CD4-positive, alpha-beta T cell treated with Interleukin-17A for 4 hours (primary cell): Measurements from ENCODE around the gene TIMD4.

Experiments used
- DNase-seq: peaks from one replicate; pipeline ENCODE4 v3.0.0-alpha.2; 2020; ENCODE audit warnings: mixed read lengths

The TIMD4 gene

DNA sequence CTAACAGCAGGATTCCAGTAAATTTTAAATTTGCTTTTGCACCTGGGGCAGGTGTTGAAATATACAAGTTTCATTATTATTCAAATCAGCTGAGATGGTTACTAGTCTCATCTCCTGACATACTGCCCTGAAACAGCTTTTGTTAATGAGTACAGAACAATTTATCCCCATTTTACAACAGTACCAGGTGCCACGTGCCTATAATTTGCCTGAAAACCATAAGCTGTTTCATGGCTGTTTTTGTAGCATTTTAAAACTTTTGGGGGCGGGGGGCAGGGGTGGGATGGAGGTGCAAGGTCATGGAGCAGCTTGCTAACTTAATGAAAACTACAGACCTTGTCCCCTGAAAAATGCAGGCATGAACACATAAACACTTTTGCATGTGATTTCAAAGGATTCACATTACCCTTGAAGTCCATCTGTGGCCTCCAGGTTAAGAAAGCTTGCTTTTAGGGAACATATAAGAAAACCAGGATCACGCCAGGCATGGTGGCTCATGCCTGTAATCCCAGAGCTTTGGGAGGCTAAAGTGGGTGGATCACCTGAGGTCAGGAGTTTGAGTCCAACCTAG, 42.1 kb downstream of the TIMD4 start:
- no peak for DNase-seq

DNA sequence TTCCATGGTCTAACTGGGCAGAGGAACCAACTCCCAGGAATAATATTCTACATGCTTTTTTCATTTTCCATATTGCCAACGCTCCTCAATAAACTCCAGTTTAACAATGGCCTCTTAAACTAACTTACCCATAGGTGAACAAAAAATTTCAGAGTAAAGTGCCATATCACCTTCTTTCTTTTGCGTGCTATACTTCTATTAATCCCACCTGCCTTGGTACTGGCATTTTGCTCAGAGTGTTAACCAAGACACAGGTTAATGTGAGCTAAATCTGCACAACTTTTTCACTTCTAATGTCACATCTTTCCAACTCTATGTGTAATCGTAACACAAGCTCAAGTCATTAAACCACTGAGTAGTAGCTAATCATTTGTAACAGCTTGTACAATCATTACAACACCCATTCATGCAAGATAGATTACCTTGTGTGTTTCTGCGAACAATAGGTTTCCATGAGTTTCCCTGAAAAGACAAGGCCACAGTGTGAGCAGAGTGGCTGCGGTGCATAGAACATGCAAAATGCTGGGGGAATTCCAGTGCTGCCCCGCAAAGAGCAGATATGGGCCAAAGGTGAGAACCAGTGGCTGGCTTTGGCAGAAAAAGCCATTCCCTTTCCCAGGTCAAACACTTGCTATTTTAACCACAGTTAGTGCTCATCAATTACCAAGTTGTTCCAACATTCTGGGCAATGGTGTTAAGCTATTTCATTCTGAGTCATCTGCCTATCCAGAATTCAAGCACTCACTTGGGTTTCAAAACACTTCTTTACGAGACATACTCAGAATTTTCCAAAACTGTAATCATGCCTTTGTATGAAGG, 42.8 kb downstream of the TIMD4 start:
- DNase-seq, result no peak

DNA sequence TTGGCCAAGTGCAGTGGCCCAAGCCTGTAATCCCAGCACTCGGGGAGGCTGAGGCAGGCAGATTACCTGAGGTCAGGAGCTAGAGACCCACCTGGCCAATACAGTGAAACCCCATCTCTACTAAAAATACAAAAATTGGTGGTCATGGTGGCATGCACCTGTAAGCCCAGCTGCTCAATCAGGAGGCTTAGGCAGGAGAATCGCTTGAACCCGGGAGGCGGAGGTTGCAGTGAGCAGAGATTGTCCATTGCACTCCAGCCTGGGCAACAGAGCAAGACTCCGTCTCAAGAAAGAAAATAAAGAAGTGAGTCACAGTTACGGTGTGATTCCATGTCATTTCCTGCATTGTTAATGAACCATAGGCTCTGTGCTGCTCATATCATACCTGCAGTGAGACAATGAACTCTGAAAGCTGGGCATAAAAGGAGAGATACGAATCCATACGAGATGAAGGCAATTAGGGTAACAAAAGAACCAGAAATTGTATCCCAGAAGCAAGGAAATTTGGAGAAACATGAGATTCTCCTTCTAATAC, 44.6 kb downstream of the TIMD4 start:
- no peak for DNase-seq

DNA sequence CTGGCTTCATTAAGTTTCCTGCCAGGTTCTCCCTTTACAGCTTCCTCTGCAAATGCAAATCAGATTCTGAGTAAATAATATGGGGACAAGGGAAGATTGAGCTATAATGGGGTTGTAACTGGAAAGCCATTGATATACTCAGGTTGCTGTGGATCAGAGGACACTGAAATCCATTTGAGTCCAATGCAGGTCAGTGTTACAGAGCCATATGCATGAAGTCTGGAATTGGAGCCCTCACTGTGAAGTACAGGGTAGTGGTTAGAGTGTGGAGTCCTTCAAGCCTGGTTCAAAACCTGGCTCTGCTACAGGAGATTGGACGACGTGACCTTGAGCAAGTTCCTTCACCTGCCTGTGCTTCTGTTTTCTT, 48.7 kb downstream of the TIMD4 start:
- no peak for DNase-seq

DNA sequence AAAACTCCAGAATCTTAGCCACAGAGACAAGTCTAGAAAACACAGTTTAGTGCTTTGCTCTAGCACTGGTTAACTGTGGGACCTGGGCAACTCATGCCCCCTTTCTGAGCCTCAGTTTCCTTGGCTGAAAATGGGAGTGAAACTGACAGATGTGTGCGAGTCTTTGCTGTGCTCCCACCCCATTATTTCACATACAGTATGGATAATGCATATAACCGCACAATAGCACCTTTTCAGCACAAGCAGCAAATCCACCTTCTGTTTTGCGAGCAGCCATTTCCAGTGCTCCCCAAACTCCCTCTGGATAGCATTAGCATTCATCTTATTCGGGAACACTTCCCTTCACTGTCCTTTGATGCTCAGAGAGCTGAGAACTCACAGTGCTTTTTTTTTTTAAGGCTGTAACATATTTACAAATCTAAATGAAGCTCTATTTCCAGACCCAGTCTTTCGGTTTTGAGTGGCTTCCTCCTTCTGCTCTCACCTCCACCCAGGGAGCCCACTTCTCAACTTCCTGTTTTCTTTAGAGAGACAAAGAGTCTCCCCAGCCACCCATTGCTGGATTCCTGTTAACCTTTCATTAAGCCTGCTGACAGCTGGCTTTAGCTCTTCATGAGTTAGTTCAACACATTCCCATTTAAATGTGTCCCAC, 49.2 kb downstream of the TIMD4 start:
- DNase-seq, result peak; percentile 61

DNA sequence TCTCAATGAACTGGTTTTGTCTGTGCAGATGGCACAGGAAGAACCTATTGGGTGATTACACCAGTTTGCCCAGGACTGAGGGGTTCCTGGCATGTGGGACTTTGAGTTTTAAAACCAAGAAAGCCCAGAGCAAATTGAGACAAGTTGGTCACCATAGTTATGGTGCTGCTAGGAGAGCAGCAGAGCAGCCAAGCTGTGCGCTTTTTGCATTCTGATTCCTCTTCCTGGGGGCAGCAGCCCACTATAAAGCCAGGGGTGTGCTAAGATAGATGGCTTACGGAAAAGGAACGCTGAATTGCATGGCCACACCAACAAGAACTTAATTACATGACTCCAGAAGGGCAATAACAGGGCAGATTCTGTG, 49.7 kb downstream of the TIMD4 start:
- DNase-seq, result no peak

DNA sequence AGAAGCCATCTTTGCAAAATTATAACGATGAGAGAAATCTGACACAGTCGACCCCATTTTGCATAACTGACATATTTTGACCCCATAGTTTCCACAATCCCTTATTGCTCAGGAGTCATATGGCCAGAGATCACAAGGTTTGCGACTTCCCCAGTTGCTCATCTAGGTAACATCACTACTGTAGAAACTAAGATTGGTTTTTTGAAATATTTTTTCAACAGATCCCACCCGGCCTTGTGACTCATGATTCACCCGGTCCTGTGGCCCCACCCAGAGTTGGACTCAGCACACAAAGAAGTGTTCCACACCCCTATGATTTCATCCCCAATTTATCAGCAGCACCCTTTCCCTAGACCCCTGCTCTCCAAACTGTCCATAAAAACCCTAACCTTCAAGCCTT, 50.2 kb downstream of the TIMD4 start:
- no peak for DNase-seq

DNA sequence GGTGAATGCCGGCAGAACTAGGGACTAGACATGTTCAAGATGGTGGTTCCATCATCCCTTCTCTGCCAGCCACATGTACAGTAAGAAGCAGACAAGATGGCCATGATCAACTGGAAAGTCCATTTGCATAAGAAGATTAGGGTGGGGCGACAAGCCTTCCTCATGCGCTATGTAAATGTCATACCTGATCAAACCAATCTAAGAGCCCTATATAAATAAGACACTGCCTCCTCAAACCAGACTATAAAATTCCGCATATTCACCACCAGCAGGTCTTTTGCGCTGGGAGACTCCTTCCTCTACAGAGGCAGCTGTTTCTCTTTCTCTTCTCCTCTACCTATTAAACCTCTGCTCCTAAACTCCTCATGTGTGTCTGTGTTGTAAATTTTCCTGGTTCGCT, 53.8 kb downstream of the TIMD4 start:
- DNase-seq, result no peak

DNA sequence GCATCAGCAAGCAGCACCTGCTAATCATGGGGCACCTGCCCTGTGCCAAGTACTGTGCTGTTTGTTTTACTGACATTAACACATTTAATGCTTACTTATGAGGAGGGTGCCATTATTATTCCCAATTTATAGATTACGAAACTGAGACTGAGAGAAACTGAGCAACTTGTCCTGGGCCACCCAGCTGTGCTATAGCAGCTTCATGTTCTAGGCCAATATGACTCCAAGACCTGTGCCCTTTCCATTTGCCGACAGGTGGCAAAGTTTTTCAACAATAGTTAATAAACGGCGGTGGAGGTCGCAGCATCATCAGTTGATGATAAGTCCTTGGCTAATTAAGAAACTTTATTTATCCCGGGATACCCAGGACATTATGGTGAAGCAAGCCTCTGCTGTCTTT, 55.4 kb downstream of the TIMD4 start:
- no peak for DNase-seq

DNA sequence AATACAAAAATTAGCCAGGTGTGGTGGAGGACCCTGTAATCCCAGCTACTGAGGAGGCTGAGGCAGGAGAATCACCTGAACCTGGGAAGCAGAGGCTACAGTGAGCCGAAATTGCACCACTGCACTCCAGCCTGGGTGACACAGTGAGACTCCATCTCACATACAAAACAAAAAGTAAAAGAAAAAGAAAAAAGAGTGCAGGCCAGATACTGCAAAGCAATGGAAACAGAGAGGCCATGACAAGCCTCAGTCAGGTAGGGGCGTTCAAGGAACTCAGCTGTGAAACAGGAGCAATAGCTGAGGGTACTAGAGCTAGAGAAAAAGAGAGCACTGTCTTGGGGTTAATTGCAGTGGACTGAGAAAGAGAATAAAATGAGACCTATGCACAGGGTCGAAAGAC, 56.2 kb downstream of the TIMD4 start:
- no peak for DNase-seq

DNA sequence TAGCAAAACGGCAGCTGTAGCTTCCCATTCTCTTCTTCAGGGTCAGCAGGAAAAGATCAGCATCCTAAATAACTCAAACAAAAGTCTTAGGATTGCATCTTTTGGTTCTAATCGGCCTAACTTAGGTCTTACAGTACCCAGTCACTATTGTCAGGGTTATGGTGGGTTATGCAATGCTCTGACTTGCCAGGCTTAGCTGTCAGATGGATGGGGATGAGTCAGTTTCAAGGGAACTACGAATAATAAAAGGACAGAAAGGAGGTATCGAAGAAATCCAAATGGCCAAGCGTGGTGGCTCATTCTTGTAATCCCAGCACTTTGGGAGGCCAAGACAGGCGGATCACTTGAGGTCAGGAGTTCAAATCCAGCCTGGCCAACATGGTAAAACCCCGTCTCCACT, 66.5 kb downstream of the TIMD4 start:
- DNase-seq, result no peak

DNA sequence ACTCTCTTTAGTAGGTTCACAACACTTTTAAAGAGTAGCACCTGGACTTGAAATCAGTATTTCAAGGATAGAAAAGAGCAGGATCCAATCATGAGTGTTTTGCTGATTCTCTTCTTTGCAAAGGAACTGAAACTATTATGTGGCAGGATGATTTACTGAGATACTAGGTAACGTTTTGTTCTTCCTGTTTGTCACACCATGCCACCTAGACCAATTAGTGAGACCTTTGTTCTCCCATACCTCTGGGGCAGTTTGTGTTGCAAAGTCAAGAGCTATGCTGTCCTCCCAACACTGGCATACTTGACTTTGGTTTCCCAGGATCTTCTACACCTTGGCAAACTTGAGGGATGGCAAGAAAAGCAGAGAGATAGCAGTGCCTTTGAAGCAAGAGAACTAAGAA, 69.5 kb downstream of the TIMD4 start:
- no peak for DNase-seq

DNA sequence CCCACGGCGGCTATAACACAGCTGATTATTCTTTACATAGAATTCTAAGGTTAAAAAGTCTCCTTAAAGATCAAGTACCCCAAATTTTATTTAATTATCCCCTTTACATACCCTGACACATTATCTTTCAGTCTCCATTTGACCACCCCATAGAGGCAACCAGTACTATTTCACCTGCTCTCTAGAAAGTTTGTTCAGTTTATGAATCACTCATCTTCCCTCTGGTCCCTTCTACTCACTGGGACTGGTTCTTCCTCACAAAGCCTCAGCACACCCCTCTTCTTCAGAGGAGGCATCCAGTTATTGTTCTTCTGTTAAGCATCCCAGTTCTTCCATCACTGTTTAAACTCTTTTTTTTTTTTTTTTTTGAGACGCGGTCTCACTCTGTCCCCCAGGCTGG, 70.2 kb downstream of the TIMD4 start:
- no peak for DNase-seq

DNA sequence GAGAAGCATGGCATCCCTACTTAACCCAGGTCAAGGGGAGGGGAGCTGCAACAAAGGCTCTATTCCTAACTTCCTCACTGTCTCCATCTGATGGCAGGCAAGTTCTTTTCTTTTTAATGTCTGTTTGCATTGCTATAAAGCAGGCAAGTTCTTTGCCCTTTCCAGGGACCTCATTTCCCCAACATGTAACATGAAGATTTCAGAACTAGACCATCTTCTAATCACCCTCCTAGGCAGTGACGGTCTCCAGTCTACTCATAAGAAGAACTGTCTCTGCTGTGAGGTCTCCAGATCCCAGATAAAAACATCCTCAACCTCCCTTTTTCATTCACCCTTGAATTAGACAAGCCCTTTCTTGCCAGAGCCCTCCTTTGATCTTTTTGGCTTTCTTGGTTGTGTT, 70.8 kb downstream of the TIMD4 start:
- DNase-seq, result no peak

DNA sequence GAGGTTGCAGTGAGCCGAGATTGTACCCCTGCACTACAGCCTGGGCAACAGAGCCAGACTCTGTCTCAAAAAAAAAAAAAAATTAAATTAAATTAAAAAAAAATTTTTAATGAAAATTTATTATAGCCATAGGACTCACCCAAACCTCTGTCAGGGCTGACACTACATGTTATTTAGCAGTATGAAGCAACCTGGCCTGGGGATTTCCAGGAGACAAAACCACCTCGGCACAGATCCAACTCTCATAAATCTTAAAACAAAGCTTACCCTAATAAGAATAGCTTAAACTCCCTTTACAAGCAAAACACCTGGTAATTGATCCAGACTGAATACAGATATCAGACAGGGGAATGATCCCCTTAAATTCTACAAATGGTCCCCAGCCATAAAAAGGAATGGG, 74.5 kb downstream of the TIMD4 start:
- no peak for DNase-seq

DNA sequence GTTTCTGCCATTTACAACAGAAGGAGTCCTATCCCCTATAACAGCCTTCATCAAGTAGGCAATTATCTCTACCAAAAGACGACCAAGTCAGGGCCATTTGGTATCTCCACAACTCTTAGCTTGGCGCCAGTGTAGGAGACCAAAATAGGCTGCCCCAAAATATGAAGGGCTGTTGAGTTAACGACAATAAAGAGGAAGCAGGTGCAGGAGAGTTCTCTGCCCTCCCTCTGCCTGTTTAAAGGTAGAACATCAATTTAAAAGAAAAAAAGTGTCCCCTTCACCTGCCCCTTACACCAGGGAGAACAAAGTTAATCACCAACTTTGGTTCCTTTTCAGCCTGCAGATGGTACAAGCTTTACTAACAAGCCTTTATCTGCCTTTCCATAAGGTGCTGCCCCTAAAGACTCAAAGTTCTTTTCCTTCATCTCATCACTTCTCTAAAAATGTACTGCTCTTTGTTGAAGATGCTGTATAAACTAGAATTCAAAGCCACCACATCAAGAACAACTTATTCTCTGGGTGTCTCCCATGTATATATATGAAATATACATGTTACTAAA, 79.6 kb downstream of the TIMD4 start:
- no peak for DNase-seq

DNA sequence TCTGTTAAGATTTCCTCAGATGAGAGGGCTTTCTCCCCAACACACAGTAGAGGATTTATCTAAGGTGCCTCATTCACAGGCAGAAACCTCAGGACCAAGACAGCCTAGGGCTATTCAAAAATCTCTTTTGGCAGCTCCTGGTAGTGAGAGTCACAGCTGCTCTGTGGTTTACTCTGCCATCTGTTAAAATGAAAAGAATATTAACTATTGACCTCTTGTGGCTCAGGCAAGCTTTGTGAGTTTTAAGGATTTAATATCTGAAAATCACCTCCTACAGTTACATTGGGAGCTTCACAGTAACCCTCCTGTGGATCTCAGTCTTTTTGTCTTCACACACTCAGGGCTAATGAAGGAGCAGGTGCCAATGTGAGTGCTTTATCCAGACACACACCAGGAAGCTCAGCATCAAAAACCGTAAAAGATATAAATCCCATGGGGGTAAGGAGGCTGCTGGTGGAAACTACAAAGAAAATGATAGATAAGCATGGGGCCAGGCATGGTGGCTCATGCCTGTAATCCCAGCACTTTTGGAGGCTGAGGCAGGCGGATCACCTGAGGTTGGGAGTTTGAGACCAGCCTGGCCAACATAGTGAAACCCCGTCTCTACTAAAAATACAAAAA, 83.3 kb downstream of the TIMD4 start:
- no peak for DNase-seq

DNA sequence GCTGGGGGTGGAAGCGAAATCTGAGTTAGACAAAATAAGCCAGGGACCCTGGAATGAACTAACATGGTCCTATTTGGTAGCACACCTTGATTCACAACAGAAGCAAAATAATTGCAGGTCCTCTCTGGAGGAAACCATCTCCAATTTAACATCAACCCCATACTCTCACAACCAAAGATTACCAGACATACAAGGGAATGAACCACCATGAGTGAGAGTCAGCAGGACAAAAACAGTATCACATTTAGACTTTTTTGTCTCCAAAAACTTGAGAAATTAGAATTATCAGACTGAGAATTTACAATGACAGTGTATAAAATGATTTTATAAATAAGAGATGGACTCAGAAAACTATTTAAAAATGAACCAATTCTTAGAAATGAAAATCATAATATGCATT, 91.8 kb downstream of the TIMD4 start:
- no peak for DNase-seq

DNA sequence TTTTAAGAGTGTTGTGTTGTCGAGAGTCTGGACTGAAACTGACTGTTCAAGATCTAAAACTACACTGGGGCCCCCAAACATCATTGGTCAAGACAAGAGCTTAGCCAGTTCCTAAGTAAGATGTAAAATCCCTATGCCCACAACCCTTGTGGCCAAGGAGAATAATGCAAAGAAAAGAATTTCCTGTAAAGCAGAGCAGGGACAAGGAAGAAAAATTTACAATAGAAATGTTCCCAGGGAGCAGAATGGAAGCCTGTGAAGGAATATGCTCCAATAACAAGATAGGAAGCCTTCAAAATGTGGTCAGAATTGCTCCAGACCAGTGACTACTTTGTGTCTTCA, 92.6 kb downstream of the TIMD4 start:
- no peak for DNase-seq
